Stimulated activated CD8-positive, alpha-beta memory T cell treated with anti-CD3 and anti-CD28 coated beads, Interleukin-15, amount 100 ng/mL, for 1 hour (primary cell): ENCODE results near the gene CCDC85B.
A peak's percentile ranks its signal among the peaks of the same experiment; 100 is the strongest.

ENCODE experiments used
- DNase-seq: peaks from one replicate; pipeline ENCODE4 v3.0.0-alpha.2; 2020; ENCODE audit warnings: low read depth

CCDC85B gene

DNA sequence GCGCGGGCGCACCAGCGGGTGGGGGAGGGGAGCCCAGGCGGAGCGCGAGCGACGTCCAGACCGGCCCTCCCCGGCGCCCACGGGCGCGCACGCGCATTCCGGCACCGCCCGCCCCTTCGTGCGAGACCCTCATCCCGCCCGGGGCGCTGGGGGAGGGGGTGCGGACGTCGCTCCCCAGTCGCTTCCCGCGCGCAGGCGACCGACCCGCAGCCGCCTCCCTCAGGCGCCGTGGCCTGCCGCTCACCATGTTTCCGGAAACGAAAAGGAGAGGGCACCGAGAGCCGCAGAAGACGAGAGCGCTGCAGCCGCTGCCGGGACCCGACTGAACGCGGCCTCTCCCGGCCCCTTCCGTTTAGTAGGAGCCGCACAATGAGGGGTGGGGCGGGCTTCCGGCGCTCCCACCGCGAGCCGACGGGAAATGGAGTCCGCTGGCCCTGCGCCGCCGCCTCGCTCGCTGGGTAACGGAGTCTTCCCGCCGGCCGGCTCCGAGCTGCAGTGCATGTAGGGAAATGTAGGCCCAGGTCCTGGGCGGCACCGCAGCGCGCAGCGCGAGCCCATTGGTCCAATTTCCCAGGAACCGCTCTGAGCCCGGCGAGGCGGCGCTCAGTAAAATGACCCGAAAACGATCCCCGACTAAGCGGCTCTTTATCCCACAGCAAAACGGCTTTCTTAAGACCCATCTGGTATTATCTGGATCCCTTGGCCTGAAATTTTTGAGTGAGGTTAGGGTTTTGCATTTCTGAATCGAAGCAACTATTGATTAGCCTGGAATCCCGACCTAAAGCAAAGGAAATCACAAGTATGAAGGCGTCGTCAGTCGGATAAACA is 32.4 kb upstream of the CCDC85B start, which contains the start of gene CFL1:
TSS of gene CFL1 (minus strand) at position 328 of the 828 bp plus-strand sequence. CDS start at position 247, 81 bp downstream.
- peak; percentile 89 for DNase-seq

DNA sequence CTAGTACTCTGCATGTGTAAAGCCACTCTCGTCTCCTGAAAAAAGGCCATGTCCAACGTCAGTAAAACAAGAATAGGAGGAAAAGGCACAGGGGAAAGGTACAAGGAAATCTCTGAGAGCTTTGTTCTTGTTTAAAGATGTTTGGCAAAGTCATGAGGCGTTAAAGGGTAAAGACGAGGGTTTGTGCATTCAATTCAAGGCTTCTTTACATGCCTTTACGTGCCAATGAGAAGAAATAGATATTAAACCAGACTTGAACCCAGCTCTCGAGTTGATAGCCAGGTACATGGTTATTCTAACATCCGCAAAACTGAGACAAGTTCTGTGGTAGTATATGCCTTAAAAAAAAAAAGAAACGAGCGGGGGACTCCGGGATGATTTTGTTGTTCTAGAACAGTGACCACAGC is 31.8 kb upstream of the CCDC85B start:
- no peak for DNase-seq

DNA sequence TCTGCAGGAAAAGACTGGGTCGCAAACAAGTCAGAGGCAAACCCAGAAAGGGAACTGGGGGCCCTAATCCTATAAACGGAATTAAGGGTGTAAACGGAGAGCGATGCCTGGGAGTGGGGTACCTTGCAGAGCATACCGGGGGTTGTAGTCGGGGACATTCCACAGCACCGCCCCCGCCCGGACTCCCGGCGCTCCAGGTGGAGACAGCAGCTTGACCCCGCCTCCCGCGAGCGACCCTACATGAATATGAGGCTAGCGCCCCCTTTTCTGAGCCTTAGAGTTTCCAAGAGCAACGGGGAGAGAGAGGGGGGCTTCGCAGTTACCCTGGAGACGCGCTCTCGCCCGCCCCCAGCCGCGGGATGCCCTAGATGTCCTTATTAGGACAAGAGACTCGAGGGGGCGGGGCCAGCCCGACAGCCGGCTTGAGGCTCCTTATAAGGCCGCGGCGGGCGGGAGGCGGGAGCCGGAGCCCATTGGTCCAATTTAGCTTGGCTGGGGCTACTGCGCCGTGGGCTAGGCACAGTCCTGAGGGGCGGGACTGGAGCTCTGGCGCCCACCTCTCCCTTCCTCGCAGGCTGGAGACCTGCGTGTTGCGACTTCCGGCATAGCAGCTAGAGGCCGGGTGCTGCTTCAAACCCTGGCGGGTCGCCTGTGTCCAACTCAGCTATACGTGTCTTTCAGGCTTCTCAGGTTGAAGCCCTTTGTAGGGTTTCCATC is 31.2 kb upstream of the CCDC85B start:
- peak; percentile 95 for DNase-seq

DNA sequence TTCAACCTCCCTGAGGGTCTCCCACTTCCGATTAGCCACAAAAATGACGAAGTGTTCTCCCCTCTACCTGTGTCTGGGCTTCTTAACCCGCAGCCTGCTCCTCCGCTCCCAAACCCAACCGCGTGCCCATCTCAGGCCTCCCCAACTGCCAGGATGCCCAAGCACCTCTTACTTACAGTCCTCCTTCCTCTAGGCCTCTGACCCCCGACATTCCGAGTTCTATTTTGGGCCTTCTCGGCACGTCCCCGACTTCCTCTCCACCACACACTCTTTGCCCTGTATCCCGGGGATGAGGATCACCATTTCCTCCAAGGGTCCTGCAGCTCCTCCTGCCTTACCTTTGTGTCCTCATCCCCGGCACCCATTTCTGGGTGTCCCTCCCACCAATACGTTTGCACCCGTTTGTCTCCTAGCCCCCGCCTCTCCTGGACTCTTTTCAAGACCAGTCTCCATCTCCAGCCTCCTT is 30.6 kb upstream of the CCDC85B start:
- no peak for DNase-seq

DNA sequence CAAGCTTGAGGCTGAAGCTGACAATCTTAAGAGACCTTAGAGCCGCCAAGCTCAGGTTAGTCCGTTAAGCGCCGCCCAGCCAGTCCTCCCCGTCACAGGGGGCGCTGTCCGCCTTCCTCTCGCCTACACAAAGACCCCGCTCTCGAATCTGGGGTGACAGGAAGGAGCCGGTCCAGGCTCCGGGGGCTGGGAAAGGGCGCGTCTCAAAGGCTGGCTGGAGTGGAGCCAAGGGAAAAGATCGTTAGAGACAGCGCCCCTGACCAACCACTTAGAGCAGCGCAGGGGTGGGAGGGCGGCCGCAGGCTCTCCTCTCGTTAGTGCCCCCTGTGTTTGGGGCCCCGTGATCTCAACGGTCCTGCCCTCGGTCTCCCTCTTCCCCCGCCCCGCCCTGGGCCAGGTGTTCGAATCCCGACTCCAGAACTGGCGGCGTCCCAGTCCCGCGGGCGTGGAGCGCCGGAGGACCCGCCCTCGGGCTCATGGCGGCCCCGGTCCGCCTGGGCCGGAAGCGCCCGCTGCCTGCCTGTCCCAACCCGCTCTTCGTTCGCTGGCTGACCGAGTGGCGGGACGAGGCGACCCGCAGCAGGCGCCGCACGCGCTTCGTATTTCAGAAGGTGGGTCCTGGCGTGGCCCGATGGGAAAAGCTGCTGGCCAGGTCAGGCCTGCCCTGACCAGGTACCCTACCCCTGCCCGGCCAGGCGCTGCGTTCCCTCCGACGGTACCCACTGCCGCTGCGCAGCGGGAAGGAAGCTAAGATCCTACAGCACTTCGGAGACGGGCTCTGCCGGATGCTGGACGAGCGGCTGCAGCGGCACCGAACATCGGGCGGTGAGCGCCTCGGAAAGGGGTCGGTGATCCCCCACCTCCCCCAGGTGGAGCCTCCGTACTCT is 30.0 kb upstream of the CCDC85B start, which contains the start of gene MUS81:
TSS of gene MUS81 (plus strand) at position 156 of the 887 bp plus-strand sequence. CDS start at position 477, 321 bp downstream.
- peak; percentile 98 for DNase-seq

DNA sequence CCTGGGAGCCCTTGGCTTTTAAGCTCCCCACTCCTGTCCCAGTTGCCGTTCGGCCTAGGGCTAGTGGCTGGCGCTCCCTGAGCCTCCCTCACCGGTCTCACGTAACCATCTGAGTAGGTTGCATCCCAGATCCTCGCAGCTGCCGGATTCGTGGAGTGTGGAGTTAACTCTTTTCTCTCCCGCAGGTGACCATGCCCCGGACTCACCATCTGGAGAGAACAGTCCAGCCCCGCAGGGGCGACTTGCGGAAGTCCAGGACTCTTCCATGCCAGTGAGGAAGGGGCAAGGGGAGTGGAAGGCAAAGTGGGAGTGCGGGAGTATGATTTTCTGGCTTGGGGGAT is 29.3 kb upstream of the CCDC85B start:
- DNase-seq, result no peak

DNA sequence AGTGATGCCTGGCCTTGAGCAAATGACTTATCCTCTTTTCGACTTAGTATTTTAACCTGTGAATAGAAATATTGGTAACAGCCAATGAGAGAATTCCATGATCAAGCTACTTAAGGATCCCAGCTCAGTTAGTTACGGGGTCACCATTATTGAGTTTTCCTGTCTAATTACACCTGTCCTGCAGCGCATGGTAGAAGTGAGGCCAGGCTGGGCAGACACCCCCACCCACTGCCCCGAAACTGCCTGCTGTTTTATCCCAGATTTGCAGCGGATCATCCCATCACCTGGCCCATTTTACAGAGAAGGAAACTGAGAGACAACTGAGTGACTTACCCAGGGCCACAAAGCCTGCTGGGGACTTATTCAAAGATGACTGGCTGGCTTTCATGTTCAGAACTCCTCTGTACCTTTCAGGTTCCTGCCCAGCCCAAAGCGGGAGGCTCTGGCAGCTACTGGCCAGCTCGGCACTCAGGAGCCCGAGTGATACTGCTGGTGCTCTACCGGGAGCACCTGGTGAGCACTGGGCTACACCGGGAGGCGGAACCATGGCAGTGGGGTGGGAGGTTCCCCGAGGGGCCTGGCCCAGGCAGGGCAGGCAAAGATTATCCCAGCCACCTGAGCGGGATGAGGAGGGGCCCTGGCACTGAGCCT is 28.8 kb upstream of the CCDC85B start:
- no peak for DNase-seq

DNA sequence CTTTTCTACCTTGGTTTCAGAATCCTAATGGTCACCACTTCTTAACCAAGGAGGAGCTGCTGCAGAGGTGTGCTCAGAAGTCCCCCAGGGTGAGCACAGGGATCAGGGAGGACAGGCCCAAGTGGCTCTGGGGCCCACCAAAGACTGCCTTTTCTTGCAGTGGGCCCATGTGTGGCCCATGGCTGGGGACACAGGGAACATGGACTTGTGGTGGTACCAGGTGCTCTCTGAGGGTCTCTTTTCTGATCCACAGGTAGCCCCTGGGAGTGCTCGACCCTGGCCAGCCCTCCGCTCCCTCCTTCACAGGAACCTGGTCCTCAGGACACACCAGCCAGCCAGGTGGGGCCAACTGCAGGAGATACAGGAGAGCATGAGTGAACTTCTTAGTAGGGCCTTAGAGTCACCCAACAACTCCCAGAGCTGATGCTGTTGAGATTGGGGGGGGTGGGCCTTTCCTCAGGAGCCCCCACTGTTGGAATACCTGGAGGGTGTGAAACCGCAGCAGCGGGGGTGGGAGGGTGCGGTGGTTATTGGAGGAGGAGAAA is 28.2 kb upstream of the CCDC85B start:
- DNase-seq, result no peak

DNA sequence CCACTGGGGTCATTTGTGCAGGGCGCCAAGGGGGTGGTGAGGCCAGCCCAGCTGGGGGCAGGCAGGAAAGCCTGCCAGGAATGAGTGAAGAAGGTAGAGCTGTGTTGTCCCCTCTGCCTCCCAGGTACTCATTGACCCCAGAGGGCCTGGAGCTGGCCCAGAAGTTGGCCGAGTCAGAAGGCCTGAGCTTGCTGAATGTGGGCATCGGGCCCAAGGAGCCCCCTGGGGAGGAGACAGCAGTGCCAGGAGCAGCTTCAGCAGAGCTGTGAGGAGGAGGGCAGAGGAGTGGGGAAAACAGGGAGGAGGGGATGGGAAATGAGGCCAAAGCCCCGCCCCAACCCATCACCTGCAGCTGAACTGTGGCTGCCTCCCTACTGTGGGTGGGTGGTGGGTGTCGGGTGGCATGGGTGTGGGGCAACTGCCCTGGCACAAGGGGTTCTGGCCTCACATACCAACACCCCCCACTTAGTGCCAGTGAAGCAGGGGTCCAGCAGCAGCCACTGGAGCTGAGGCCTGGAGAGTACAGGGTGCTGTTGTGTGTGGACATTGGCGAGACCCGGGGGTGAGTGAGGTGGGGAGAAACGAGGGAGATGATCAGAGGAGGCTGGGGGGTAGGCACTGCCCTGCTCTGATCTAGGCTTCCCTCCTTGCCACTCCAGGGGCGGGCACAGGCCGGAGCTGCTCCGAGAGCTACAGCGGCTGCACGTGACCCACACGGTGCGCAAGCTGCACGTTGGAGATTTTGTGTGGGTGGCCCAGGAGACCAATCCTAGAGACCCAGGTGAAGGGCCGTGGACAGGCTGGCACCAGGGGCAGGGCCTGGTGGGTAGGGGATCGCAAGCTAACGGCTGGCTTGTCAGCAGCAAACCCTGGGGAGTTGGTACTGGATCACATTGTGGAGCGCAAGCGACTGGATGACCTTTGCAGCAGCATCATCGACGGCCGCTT is 27.3 kb upstream of the CCDC85B start:
- DNase-seq, result no peak

DNA sequence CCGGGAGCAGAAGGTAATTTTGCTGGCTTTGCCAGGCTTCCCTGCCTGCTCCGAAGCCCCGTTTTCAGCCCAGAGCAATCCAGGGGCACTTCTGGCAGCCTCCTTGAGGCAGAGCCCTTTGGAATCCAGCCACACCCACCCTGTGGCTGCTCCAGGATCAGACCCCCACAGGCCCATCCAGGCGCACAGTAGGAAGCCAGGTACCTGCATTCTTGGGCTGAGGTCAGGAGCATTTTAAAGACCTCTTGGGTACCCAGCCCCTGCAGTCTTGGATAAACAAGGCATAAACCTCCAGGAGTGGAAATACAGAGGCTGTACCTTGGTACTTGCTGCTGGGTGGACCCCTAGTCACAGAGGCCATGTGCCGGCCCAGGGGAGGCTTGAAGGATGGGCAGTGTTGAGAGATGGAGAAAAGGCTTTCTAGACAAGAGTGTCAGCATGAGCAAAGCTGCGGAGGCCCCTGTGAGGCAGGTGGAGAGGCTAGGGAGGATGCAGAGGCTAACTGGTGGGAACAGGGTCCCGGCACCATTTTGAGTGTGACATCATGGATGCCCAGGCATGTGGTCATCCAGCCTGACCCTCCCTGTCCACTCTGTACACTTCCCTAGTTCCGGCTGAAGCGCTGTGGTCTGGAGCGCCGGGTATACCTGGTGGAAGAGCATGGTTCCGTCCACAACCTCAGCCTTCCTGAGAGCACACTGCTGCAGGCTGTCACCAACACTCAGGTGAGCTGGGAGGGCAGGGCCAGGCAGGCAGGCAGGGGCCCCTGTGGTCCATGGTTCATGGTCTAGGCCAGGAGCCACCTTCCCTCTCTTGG is 26.4 kb upstream of the CCDC85B start:
- DNase-seq, result no peak

DNA sequence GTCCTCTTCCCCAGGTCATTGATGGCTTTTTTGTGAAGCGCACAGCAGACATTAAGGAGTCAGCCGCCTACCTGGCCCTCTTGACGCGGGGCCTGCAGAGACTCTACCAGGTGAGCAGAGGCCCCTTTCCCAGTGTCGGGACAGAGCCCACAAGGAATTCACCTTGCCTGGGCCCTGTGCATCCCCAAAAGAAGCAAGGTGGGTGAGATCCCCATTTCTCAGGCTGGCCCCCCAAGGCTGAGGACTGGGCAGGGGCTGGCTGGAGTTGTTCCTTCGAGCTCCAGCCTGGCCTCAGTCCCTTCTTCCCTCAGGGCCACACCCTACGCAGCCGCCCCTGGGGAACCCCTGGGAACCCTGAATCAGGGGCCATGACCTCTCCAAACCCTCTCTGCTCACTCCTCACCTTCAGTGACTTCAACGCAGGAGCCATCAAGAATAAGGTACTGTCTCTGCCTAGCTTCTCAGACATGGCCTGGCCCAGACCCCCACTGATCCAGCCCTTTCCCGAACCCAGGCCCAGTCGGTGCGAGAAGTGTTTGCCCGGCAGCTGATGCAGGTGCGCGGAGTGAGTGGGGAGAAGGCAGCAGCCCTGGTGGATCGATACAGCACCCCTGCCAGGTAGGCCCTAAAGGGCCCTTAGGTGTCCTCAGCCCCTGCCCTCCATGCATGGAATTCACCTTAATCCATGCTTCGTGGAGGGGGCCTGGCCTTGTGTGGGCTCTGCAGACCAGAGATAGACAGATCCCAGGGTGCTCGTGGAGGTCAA is 25.6 kb upstream of the CCDC85B start:
- no peak for DNase-seq

DNA sequence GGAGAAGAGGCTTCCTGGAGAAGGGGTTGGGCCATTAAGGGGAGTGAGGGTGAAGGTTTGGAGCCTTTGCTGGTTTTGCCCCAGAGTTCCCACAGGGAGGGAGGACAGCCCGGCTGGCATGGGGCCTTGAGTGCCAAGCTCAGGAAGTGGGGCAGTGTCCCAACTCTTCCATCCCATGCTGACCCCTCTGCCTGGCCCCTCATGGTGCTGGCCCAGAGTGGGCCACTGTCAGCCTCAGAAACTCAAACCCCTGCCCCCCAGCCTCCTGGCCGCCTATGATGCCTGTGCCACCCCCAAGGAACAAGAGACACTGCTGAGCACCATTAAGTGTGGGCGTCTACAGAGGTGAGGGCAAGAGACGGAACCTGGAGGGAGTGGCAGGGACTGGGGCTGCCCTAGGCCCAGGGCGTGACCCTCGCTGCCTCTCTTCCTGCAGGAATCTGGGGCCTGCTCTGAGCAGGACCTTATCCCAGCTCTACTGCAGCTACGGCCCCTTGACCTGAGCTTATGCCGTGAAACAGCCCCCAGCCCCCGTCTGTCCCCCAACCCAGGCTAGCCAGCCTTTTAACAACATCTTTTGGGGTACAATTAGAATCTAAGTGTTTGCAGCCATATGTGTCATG is 24.8 kb upstream of the CCDC85B start:
- no peak for DNase-seq

DNA sequence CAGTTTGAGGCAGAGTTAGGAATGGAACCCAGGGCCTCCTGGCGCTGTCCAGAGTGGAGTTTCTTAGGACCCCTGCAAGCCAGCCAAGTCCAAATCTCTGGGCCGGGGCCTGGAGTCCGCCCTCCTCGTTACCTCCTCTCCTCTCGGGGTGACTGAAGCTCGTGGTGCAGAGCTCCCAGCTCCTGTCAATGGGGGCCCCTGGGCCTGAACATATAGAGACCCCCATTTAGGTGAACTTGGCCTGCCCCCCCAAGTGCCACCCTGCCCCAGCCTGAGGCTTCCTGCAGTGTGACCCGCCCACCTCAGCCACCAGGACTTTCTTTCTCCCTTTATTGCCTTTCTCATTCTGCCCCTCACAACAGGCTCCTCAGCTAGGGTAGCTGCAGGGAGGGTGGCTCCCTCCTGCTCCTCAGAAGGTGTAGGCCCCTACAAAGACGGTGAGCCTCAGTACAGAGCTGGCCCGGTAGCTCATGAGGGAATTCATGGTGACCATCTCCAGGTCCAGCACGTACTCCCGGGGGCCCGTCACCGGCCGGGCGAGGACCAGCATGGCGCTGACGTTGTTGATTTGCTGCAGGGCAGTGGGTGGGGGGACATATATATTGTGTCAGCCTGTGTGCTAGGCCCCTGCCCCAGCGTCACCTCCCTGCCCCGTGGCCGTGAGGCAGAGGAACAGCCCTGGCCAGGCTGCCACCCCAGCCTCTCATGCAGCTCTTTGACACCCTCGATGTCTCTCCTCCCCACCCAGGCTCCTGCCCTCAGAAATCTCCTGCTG is 23.8 kb upstream of the CCDC85B start:
- DNase-seq, result no peak

DNA sequence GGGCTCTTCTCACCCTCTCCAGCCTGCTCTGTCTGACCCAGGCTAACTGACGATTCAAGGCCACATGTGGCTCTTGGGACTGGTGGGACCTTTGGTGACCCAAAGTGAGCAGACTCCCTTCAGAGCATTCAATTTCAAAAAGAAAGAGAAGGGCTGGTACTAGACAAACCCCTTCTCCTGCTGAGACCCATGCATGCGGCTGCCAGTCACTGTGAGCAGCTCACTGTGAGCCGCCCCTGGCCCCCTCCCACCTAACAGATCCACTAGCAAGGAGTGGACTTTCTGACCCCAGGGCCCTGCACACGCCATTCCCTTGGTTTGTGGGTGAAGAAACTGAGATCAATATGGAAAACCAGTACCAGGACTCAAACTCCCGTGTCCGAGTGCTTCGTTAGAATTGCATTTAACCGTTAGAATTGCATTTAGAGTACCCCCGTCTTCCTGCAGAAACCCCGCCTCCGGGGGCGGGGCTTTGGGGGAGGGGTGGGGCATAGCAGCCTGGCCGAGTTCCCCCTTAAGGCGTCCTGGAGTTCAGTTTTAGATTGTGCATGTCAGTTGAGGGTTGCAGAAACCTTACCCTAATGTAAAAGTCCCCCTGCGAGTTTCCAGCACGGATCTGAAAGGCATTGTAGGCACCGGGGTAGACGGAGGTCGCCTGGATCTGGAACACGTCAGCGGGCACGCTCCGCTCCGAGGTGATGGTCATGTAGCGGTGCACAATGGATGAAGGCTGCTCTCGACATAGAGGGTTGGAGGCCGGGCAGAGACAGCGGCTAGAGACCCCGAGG is 23.0 kb upstream of the CCDC85B start:
- no peak for DNase-seq

DNA sequence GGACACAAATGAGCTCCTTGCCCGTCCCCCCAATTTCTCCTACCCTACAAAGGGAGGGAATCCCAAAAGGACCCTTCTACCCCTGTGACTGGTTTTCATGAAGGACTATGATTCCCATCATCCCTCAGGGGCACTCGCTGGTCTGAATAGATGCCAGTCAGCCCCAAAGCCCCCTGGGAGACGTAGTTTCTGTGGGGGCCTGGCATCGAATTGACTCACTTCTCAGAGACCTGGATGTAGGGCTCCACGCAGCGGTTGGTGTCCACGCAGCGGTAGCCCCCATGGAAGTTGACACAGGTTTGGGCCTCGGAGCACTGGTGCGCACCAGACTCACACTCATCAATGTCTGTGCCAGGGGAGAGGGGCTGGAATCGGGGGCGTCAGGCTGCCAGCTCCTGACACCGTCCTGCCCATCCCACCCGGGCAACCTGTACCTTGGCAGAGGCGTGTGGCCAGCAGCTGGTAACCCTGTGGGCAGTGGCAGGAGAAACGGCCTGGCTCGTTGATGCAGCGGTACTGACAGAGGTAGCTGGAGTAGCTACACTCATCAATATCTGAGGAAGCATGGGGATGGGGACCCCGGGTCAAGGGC is 22.3 kb upstream of the CCDC85B start:
- DNase-seq, result no peak

DNA sequence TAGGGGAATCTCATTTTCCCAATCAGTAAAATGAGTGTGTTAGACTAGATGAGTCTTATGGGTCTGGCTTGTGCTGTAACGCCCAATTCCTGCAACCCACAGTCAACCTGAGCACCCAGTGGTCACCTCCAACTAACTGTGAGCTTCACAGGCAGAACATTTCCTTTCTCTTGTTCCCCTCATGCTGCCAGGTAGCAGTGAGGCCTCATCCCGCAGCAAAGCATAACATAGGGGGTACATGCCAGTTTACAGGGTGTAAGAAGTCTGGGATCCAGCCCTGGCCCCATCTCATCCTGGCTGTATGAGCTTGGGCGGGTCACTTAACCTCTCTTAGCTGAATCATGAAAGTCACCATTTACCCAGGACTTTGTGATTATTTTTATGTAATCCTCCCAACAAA is 21.6 kb upstream of the CCDC85B start:
- no peak for DNase-seq
